ENCODE data around the gene LSM14A. TPM values are rescaled to one million over a fixed set of nuclear protein-coding genes. Genes with fewer than 3 reads are reported as not detected.

The LSM14A gene
- total and polyA plus RNA-seq, 8 donors, result 32.0 to 56.8 (median 43.4) TPM

- no peak for ATAC-seq
- Histone ChIP-seq H3K4me3 (no peak overlapping the region), H3K27ac (no peak overlapping the region), H3K27me3 (no peaks in the 10 kb centered on the region), H3K4me1 (peaks cover 0 to 6% (median 0%) of the 10 kb centered on the region in 3 donors), H3K36me3 (no peaks in the 10 kb centered on the region), H3K9me3 (no peaks in the 10 kb centered on the region)
- DNase-seq, result no peak
- FAIRE-seq, result no peak
- 95 to 97% methylated on average over 2 of the region's 2 CpGs for WGBS, 2 donors
- intact Hi-C loops (cut with DNase I), result loop anchor here in 2 of 3 donors (10.0 kb wide), 1 partner anchor 109 kb away; no protein-coding TSS in a partner anchor
- no peak for TF ChIP-seq CTCF (IDR thresholded peaks at IDR 0.05)
These were observed 63.2 kb downstream of the LSM14A start for GRCh38 chr19:34235425-34235940.

- 87% methylated on average over 18 of the region's 18 CpGs for WGBS, 2 donors
- Histone ChIP-seq H3K27ac (no peak overlapping the region), H3K36me3 (no peaks in the 10 kb centered on the region), H3K27me3 (no peaks in the 10 kb centered on the region), H3K4me1 (peaks cover 0 to 6% (median 0%) of the 10 kb centered on the region in 3 donors), H3K4me3 (no peak overlapping the region), H3K9me3 (no peaks in the 10 kb centered on the region)
- no peak for TF ChIP-seq CTCF (IDR thresholded peaks at IDR 0.05)
- FAIRE-seq, result no peak
- no peak for DNase-seq
- no peak for ATAC-seq
- intact Hi-C loops (cut with DNase I), result loop anchor here in 2 of 3 donors (10.0 kb wide), 1 partner anchor 108 kb away; no protein-coding TSS in a partner anchor
These were observed 64.0 kb downstream of the LSM14A start for GRCh38 chr19:34236035-34236987.

GRCh38 chr19:34237283-34237682, 65.0 kb downstream of the LSM14A start:
- TF ChIP-seq CTCF (IDR thresholded peaks at IDR 0.05), result no peak
- WGBS, 2 donors, result 97 to 98% methylated on average over 2 to 3 of the region's 3 CpGs
- Histone ChIP-seq H3K27me3 (no peaks in the 10 kb centered on the region), H3K4me1 (peaks cover 0 to 5% (median 0%) of the 10 kb centered on the region in 3 donors), H3K4me3 (no peak overlapping the region), H3K9me3 (no peaks in the 10 kb centered on the region), H3K36me3 (no peaks in the 10 kb centered on the region), H3K27ac (no peak overlapping the region)
- intact Hi-C loops (cut with DNase I), result loop anchor here in 2 of 3 donors (10.0 kb wide), 1 partner anchor 108 kb away; no protein-coding TSS in a partner anchor
- no peak for FAIRE-seq
- no peak for DNase-seq
- ATAC-seq, result no peak

- Histone ChIP-seq H3K36me3 (no peaks in the 10 kb centered on the region), H3K27ac (no peak overlapping the region), H3K27me3 (no peaks in the 10 kb centered on the region), H3K4me3 (no peak overlapping the region), H3K9me3 (no peaks in the 10 kb centered on the region), H3K4me1 (peaks cover 0 to 4% (median 0%) of the 10 kb centered on the region in 3 donors)
- no peak for DNase-seq
- intact Hi-C loops (cut with DNase I), result loop anchor here in 2 of 3 donors (10.0 kb wide), 1 partner anchor 107 kb away; no protein-coding TSS in a partner anchor
- TF ChIP-seq CTCF (IDR thresholded peaks at IDR 0.05), result no peak
- no peak for ATAC-seq
- no peak for FAIRE-seq
- WGBS, 2 donors, result 94 to 99% methylated on average over 4 of the region's 4 CpGs
These were observed 65.6 kb downstream of the LSM14A start for GRCh38 chr19:34237939-34238338.

Measured in pancreas (tissue), 10 donors.